H1 (cell line): ENCODE data around the gene CLDN9. TPM values are rescaled to one million over a fixed set of nuclear protein-coding genes. Genes with fewer than 3 reads are reported as not detected.

Source experiments
- CTCF ChIA-PET: fragments of 300-600 bp; sonication (Branson Sonifier 250); formaldehyde crosslinking; loops from one replicate; lab custom pipeline; 2021; ENCODE audit not compliant: partially characterized antibody; lab: Charles Lee
- POLR2A ChIA-PET: fragments of 300-600 bp; sonication (Branson Sonifier 250); formaldehyde crosslinking; loops from one replicate; lab custom pipeline; 2021; ENCODE audit warnings: inconsistent platforms; ENCODE audit not compliant: partially characterized antibody; lab: Charles Lee
- DNase-seq, 2 experiments: peaks; one replicate each; pipeline versions ENCODE4 v3.0.0 to v3.0.0-alpha.2; 2010 to 2022; ENCODE audit warnings: low spot score in 2 of 2, low read depth in 1 of 2, mixed read lengths in 1 of 2
- FAIRE-seq: peaks from 2 replicates; lab custom pipeline; 2011; peaks lifted over from hg19 to GRCh38; lab: Jason Lieb, UNC
- H2AFZ ChIP-seq: 2 replicates; pipeline ENCODE4 v1.8.1; 2012; ENCODE audit warnings: low read length, inconsistent platforms
- H2AK5ac ChIP-seq: 2 replicates; pipeline ENCODE4 v1.6.1; 2013; ENCODE audit warnings: low read depth, low read length
- H2BK120ac ChIP-seq: replicated peaks from 2 replicates; pipeline ENCODE3; 2013; ENCODE audit warnings: low read depth, low read length, inconsistent platforms
- H2BK12ac ChIP-seq: 2 replicates; pipeline ENCODE4 v1.6.1; 2013; ENCODE audit warnings: low read depth, low read length
- H2BK15ac ChIP-seq: 2 replicates; pipeline ENCODE4 v1.6.1; 2013; ENCODE audit warnings: low read length
- H2BK20ac ChIP-seq: 2 replicates; pipeline ENCODE4 v1.6.1; 2013; ENCODE audit warnings: low read length
- H2BK5ac ChIP-seq: 2 replicates; pipeline ENCODE4 v1.6.1; 2013; ENCODE audit warnings: low read depth, low read length
- H3K14ac ChIP-seq: 2 replicates; pipeline ENCODE4 v1.6.1; 2013; ENCODE audit warnings: inconsistent platforms; ENCODE audit not compliant: insufficient read length
- H3K18ac ChIP-seq: 2 replicates; pipeline ENCODE4 v1.6.1; 2013; ENCODE audit warnings: low read length; ENCODE audit errors: extremely low read depth
- H3K23ac ChIP-seq: 2 replicates; pipeline ENCODE4 v1.6.1; 2013; ENCODE audit warnings: inconsistent platforms; ENCODE audit not compliant: insufficient read length
- H3K23me2 ChIP-seq: 2 replicates; pipeline ENCODE4 v1.6.1; 2013; ENCODE audit warnings: low read depth, low read length
- H3K27ac ChIP-seq: 2 replicates; pipeline ENCODE4 v1.6.1; 2011; ENCODE audit warnings: low read depth, low read length, inconsistent platforms
- H3K27me3 ChIP-seq, 4 experiments: replicated peaks in 1 of 4; 1 replicate in 1 of 4; 2 replicates in 3 of 4; pipeline versions ENCODE4 v1.6.1 to v1.8.1; 2011 to 2013; ENCODE audit warnings: low read length in 3 of 4, mild to moderate bottlenecking in 3 of 4, inconsistent platforms in 2 of 4, mixed read lengths in 2 of 4, moderate library complexity in 1 of 4; ENCODE audit not compliant: control insufficient read depth in 3 of 4, insufficient read depth in 3 of 4; ENCODE audit errors: extremely low read depth in 1 of 4
- H3K36me3 ChIP-seq, 4 experiments: 2 replicates each; pipeline versions ENCODE4 v1.6.1 to v1.8.1; 2011 to 2013; ENCODE audit warnings: mild to moderate bottlenecking in 4 of 4, low read length in 3 of 4, moderate library complexity in 2 of 4, control low read depth in 1 of 4, inconsistent platforms in 1 of 4; ENCODE audit not compliant: insufficient read depth in 4 of 4, control insufficient read depth in 2 of 4
- H3K4ac ChIP-seq: replicated peaks from 2 replicates; pipeline ENCODE3; 2013; ENCODE audit warnings: low read length, low read depth, mixed read lengths, inconsistent platforms; ENCODE audit not compliant: insufficient read length
- H3K4me1 ChIP-seq, 4 experiments: replicated peaks in 1 of 4; 1 replicate in 1 of 4; 2 replicates in 3 of 4; pipeline versions ENCODE4 v1.6.1 to v1.8.1; 2011 to 2013; ENCODE audit warnings: low read length in 3 of 4, inconsistent platforms in 2 of 4, mixed read lengths in 1 of 4; ENCODE audit not compliant: insufficient read depth in 4 of 4, control insufficient read depth in 3 of 4
- H3K4me2 ChIP-seq, 2 experiments: 2 replicates each; pipeline versions ENCODE4 v1.6.1 to v1.8.1; 2011 to 2013; ENCODE audit warnings: low read depth in 2 of 2, low read length in 2 of 2, control low read depth in 1 of 2, inconsistent platforms in 1 of 2, mild to moderate bottlenecking in 1 of 2; ENCODE audit not compliant: insufficient read depth in 1 of 2
- H3K4me3 ChIP-seq, 4 experiments: fragments of 200-600, 300-600 bp in 1 of 4; sonication (generic), shearing (Covaris generic), sonication (Bioruptor Twin) in 1 of 4; 2 replicates each; pipeline versions ENCODE4 v1.5.1 to v1.8.1; 2011 to 2016; ENCODE audit warnings: low read length in 4 of 4, low read depth in 3 of 4, control low read depth in 2 of 4, inconsistent platforms in 2 of 4, mild to moderate bottlenecking in 2 of 4, mixed read lengths in 1 of 4, moderate library complexity in 1 of 4; ENCODE audit not compliant: insufficient read depth in 2 of 4; ENCODE audit errors: extremely low read depth in 1 of 4
- H3K56ac ChIP-seq: replicated peaks from 2 replicates; pipeline ENCODE3; 2013; ENCODE audit warnings: low read depth, mild to moderate bottlenecking, mixed read lengths, low read length, inconsistent platforms; ENCODE audit not compliant: insufficient read length
- H3K79me1 ChIP-seq: 2 replicates; pipeline ENCODE4 v1.6.1; 2013; ENCODE audit warnings: low read depth, low read length, control low read depth
- H3K79me2 ChIP-seq, 2 experiments: 2 replicates each; pipeline versions ENCODE4 v1.6.1 to v1.8.1; 2012 to 2013; ENCODE audit warnings: low read length in 2 of 2, mild to moderate bottlenecking in 2 of 2, inconsistent platforms in 1 of 2; ENCODE audit not compliant: insufficient read depth in 2 of 2, control insufficient read depth in 1 of 2
- H3K9ac ChIP-seq, 4 experiments: replicated peaks in 1 of 4; 1 replicate in 1 of 4; 2 replicates in 3 of 4; pipeline versions ENCODE4 v1.6.1 to v1.8.1; 2011 to 2013; ENCODE audit warnings: low read depth in 3 of 4, low read length in 3 of 4, control low read depth in 2 of 4, mild to moderate bottlenecking in 2 of 4, moderate library complexity in 2 of 4, inconsistent platforms in 1 of 4; ENCODE audit errors: extremely low read depth in 1 of 4
- H3K9me3 ChIP-seq, 2 experiments: 2 replicates each; pipeline versions ENCODE4 v1.6.1 to v1.8.1; 2012 to 2013; ENCODE audit warnings: mild to moderate bottlenecking in 2 of 2, moderate library complexity in 2 of 2, control low read depth in 1 of 2, inconsistent platforms in 1 of 2, low read depth in 1 of 2, low read length in 1 of 2, mixed read lengths in 1 of 2; ENCODE audit not compliant: insufficient read depth in 2 of 2
- H4K20me1 ChIP-seq, 2 experiments: replicated peaks in 1 of 2; 2 replicates each; pipeline versions ENCODE3 to v1.8.1; 2011 to 2013; ENCODE audit warnings: inconsistent platforms in 2 of 2, low read length in 2 of 2, mild to moderate bottlenecking in 1 of 2; ENCODE audit not compliant: insufficient read depth in 2 of 2, control insufficient read depth in 1 of 2
- H4K5ac ChIP-seq: 2 replicates; pipeline ENCODE4 v1.6.1; 2013; ENCODE audit warnings: low read length, low read depth, mixed read lengths, inconsistent platforms; ENCODE audit not compliant: insufficient read length
- H4K8ac ChIP-seq: 2 replicates; pipeline ENCODE4 v1.8.0; 2013; ENCODE audit warnings: mild to moderate bottlenecking, moderate library complexity, low read length, inconsistent platforms; ENCODE audit not compliant: insufficient read depth; ENCODE audit errors: extremely low read depth
- H4K91ac ChIP-seq: replicated peaks from 2 replicates; pipeline ENCODE3; 2013; ENCODE audit warnings: low read length, mixed read lengths, inconsistent platforms; ENCODE audit not compliant: insufficient read length
- BACH1 ChIP-seq: IDR thresholded peaks from 2 replicates; pipeline ENCODE4 v1.6.1; 2012; ENCODE audit warnings: low read length, improper control_type of control experiment
- BCL11A ChIP-seq, 2 experiments: IDR thresholded peaks; one replicate each; pipeline ENCODE4 v1.6.1; 2011; ENCODE audit warnings: low read depth in 2 of 2, low read length in 2 of 2, mild to moderate bottlenecking in 2 of 2
- CBX8 ChIP-seq: fragments of 300-800, 300-1000 bp; sonication (generic); IDR thresholded peaks from 2 replicates; pipeline ENCODE4 v1.7.1; 2016; ENCODE audit warnings: low read depth, low read length, borderline replicate concordance
- CTBP2 ChIP-seq: IDR thresholded peaks from 2 replicates; pipeline ENCODE4 v1.7.0; 2011; ENCODE audit warnings: borderline replicate concordance, mild to moderate bottlenecking, moderate library complexity, mixed read lengths, low read length; ENCODE audit not compliant: insufficient read depth, insufficient read length
- FOSL1 ChIP-seq: IDR thresholded peaks from 2 replicates; pipeline ENCODE4 v1.6.1; 2011; ENCODE audit warnings: mild to moderate bottlenecking, low read depth, low read length, moderate library complexity; ENCODE audit not compliant: insufficient read depth
- GABPA ChIP-seq: IDR thresholded peaks from 2 replicates; pipeline ENCODE4 v1.6.1; 2011; ENCODE audit warnings: mild to moderate bottlenecking, low read length, moderate library complexity, borderline replicate concordance; ENCODE audit not compliant: insufficient read depth
- HDAC6 ChIP-seq: IDR thresholded peaks from one replicate; pipeline ENCODE4 v1.7.1; 2012; ENCODE audit warnings: low read depth, mild to moderate bottlenecking, inconsistent platforms, low read length, moderate library complexity
- JUN ChIP-seq: IDR thresholded peaks from 2 replicates; pipeline ENCODE4 v1.6.1; 2011; ENCODE audit warnings: low read depth, mild to moderate bottlenecking, improper control_type of control experiment, low read length
- POLR2AphosphoS5 ChIP-seq: IDR thresholded peaks from 2 replicates; pipeline ENCODE4 v1.6.1; 2011; ENCODE audit warnings: low read depth, low read length
- POU5F1 ChIP-seq: IDR thresholded peaks from 2 replicates; pipeline ENCODE4 v1.6.1; 2011; ENCODE audit warnings: low read depth, mild to moderate bottlenecking, low read length, moderate library complexity
- RXRA ChIP-seq: IDR thresholded peaks from 2 replicates; pipeline ENCODE4 v1.6.1; 2011; ENCODE audit warnings: low read depth, mild to moderate bottlenecking, low read length, moderate library complexity; ENCODE audit not compliant: insufficient read depth
- SP1 ChIP-seq: IDR thresholded peaks from 2 replicates; pipeline ENCODE4 v1.6.1; 2011; ENCODE audit warnings: low read depth, low read length
- SP2 ChIP-seq: IDR thresholded peaks from 2 replicates; pipeline ENCODE4 v1.6.1; 2012; ENCODE audit warnings: mild to moderate bottlenecking, low read length, inconsistent platforms
- YY1 ChIP-seq: IDR thresholded peaks from 2 replicates; pipeline ENCODE4 v1.6.1; 2011; ENCODE audit warnings: low read depth, mild to moderate bottlenecking, low read length
- ZNF274 ChIP-seq: IDR thresholded peaks from 2 replicates; pipeline ENCODE4 v1.7.0; 2012; ENCODE audit warnings: low read length, borderline replicate concordance; ENCODE audit errors: extremely low read depth
- WGBS, 2 experiments: shearing (Covaris generic) in 1 of 2; methylation state at CpG; one replicate each; pipeline versions ENCODE4 v1.1.6 to v1.1.7; 2013 to 2015; ENCODE audit warnings: low lambda C conversion rate in 2 of 2, mixed read lengths in 2 of 2, inconsistent platforms in 1 of 2, low coverage in 1 of 2, missing lambda C conversion rate in 1 of 2; ENCODE audit not compliant: insufficient replicate concordance in 2 of 2, insufficient coverage in 1 of 2, insufficient read length in 1 of 2; ENCODE audit errors: extremely low coverage in 1 of 2, missing lambda C conversion rate in 1 of 2; 5-methylcytosine and 5-hydroxymethylcytosine counted together
- polyA plus RNA-seq, 7 experiments: library from polyadenylated mRNA; depleted of rRNA in 3 of 7; stranded (reverse) in 5 of 7; unstranded in 2 of 7; fragments of >200 nt in 5 of 7; fragments of 200-250 nt in 2 of 7; gene quantifications; 1 replicate in 5 of 7; 2 replicates in 1 of 7; 4 replicates in 1 of 7; pipeline versions ENCODE4 v1.2.1 to v1.2.3, GENCODE V29; 2011 to 2013; ENCODE audit warnings: missing spikeins in 2 of 7, mixed read lengths in 2 of 7
- total RNA-seq: library from RNA; stranded (reverse); fragmentation: NEBNext Ultra II Directional; extraction: Animal tissue kit (Norgen Biotek cat#: 25700); gene quantifications from 2 replicates; pipeline ENCODE4 v1.2.1, GENCODE V29; 2021

Gene CLDN9
- total and polyA plus RNA-seq, 2 of the 8 experiments (the other 6 are each of a cell fraction or from before 2014, with no cell fraction given): 0.60 to 0.89 TPM

DNA sequence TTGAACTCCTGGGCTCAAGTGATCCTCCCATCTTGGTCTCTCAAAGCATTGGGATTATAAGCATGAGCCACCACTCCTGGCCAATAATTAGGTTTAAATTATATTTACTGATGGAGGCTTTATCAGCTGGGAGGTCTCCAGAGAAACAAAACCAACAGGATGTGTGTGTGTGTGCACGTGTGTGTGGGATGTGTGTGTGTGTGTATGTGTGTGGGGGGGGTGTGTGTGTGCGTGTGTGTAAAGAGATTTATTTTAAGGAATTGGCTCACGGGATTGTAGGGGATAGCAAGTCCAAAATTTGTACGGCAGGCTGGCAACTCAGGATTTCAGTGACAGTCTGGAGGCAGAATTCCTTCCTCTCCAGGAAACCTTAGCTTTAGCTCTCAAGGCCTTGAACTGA is 38.3 kb downstream of the CLDN9 start:
- Histone ChIP-seq H3K4ac (no peak overlapping the region), H3K4me2 (no peak overlapping the region), H3K27ac (no peak overlapping the region), H3K23ac (no peak overlapping the region), H2BK120ac (no peak overlapping the region), H2BK15ac (no peak overlapping the region), H3K14ac (no peak overlapping the region), H2AFZ (no peak overlapping the region), H4K20me1 (peaks cover 0 to 18% of the 10 kb centered on the region in 2 experiments), H3K56ac (no peak overlapping the region), H3K9ac (no peak overlapping the region), H3K9me3 (no peaks in the 10 kb centered on the region), H2AK5ac (no peak overlapping the region), H4K91ac (no peak overlapping the region), H2BK5ac (no peak overlapping the region), H3K36me3 (no peaks in the 10 kb centered on the region; a peak in 1 of 8 replicates), H4K8ac (no peak overlapping the region), H3K18ac (no peak overlapping the region), H4K5ac (no peak overlapping the region), H3K79me2 (no peaks in the 10 kb centered on the region), H2BK20ac (no peak overlapping the region), H3K4me3 (no peak overlapping the region), H3K79me1 (no peaks in the 10 kb centered on the region), H3K23me2 (peaks cover 6% of the 10 kb centered on the region; the same call in 1 of the 2 replicates), H2BK12ac (no peak overlapping the region), H3K4me1 (peaks cover 0 to 7% (median 4%) of the 10 kb centered on the region in 4 experiments; a peak in 3 of 7 replicates), H3K27me3 (peaks cover 0 to 8% (median 3%) of the 10 kb centered on the region in 4 experiments; a peak in 6 of 7 replicates)
- CTCF ChIA-PET: interaction anchor here (0.9 to 7.4 kb wide), 5 partner anchors 9 to 26 kb away, joined by 3 to 117 read pairs (median 7); no protein-coding TSS in a partner anchor
- POLR2A ChIA-PET: interaction anchor here (0.7 to 6.1 kb wide), 10 partner anchors 13 to 81 kb away, joined by 3 to 94 read pairs (median 4); partner anchors contain the start of genes BICDL2, HCFC1R1, PAQR4 and THOC6
- DNase-seq (no peak), FAIRE-seq (no peak)
- 86 to 100% methylated on average over 1 to 4 of the region's 4 CpGs for WGBS, 2 experiments
- TF ChIP-seq BACH1: no peak
- TF ChIP-seq SP2: no peak
- TF ChIP-seq RXRA: no peak
- TF ChIP-seq JUN: no peak
- no peak for TF ChIP-seq POLR2AphosphoS5
- TF ChIP-seq ZNF274: no peak
- no peak for TF ChIP-seq SP1
- TF ChIP-seq POU5F1: no peak
- no peak for TF ChIP-seq YY1
- TF ChIP-seq CTBP2: no peak
- no peak for TF ChIP-seq HDAC6
- no peak for TF ChIP-seq CBX8
- no peak for TF ChIP-seq GABPA
- TF ChIP-seq BCL11A (IDR thresholded peaks at IDR 0.05; ENCODE audit: low read depth in 2 of 2, low read length in 2 of 2): no peak
- TF ChIP-seq FOSL1: no peak
